WERI-Rb-1 (cell line): ENCODE data around the gene SNAPC4.

Experiments used
- DNase-seq: peaks from one replicate; pipeline ENCODE4 v3.0.0-alpha.2; 2020
- H3K27ac ChIP-seq: fragments of 250-450 bp; sonication (Bioruptor Pico); 2 replicates; pipeline ENCODE4 v1.5.1; 2020; ENCODE audit warnings: mild to moderate bottlenecking, moderate library complexity
- H3K27me3 ChIP-seq: fragments of 250-450 bp; sonication (Bioruptor Pico); 2 replicates; pipeline ENCODE4 v1.5.1; 2021; ENCODE audit warnings: mild to moderate bottlenecking, low read depth, moderate library complexity; ENCODE audit not compliant: insufficient read depth, severe bottlenecking
- H3K36me3 ChIP-seq: fragments of 250-450 bp; sonication (Bioruptor Pico); 2 replicates; pipeline ENCODE4 v1.5.1; 2020; ENCODE audit warnings: mild to moderate bottlenecking, moderate library complexity
- H3K4me3 ChIP-seq: 2 replicates; pipeline ENCODE4 v1.5.1; 2011; ENCODE audit warnings: low read depth, mild to moderate bottlenecking, control low read depth, low read length
- H3K9me3 ChIP-seq: fragments of 250-450 bp; sonication (Bioruptor Pico); 2 replicates; pipeline ENCODE4 v1.5.1; 2021; ENCODE audit warnings: mild to moderate bottlenecking, moderate library complexity; ENCODE audit not compliant: severe bottlenecking
- CTCF ChIP-seq: IDR thresholded peaks from 2 replicates; pipeline ENCODE4 v1.5.1; 2011; ENCODE audit warnings: low read depth, mild to moderate bottlenecking, control low read depth, inconsistent platforms, low read length

The SNAPC4 gene

DNA sequence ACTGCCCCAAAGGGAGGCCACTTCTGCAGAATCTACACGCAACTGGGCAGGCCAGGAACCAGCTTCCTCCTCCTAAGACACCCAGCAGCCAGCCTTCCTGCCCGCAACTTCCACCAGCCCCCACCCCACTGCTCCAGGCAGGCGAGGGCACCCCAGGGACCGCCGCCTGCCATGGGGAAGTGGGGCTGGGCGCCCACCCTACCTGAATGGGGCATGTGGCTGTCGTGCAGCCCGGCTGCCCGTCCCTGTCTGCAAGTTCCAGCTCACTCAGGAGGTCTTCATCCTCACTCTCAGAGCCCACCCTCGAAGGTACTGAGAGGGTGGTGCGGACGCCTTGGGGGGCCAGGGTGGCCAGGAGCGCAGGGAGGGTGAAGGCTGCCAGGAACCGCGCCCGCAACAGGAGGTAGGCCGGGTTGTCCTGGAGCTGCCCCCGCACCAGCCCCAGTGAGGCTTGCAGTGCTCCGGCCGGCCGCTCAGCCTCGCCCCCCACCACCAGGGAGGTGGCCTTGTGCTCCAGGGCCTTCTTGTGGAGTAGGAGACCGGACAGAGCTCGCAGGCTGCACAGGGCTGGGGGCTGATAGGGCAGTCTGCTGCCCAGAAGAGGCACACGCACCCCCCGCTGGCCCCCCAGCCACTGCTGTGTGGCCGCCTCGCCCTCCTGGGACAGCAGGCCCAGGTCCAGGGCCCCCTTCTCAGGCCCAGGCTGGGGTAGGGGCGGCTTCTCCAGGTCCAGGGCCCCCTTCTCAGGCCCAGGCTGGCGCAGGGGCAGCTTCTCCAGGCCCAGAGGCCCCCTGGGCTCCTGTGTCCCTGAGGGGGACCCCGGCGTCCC lies 22.4 kb downstream of the SNAPC4 start:
- Histone ChIP-seq H3K36me3 (peaks cover 50% of the 10 kb centered on the region), H3K27ac (no peak overlapping the region), H3K9me3 (no peaks in the 10 kb centered on the region), H3K4me3 (no peak overlapping the region), H3K27me3 (no peaks in the 10 kb centered on the region)
- TF ChIP-seq CTCF, result no peak
- DNase-seq, result no peak

GRCh38 chr9:136376457-136376856 lies 23.5 kb downstream of the SNAPC4 start:
- H3K27ac ChIP-seq, result no peak overlapping the region
- no peaks in the 10 kb centered on the region for H3K9me3 ChIP-seq
- DNase-seq, result no peak
- no peaks in the 10 kb centered on the region for H3K27me3 ChIP-seq
- H3K36me3 ChIP-seq, result peaks cover 41% of the 10 kb centered on the region
- TF ChIP-seq CTCF, result no peak
- H3K4me3 ChIP-seq, result no peak overlapping the region

GRCh38 chr9:136375096-136375495 lies 24.9 kb downstream of the SNAPC4 start:
- no peak for DNase-seq
- no peak overlapping the region for H3K4me3 ChIP-seq
- H3K9me3 ChIP-seq, result no peaks in the 10 kb centered on the region
- peaks cover 41% of the 10 kb centered on the region for H3K36me3 ChIP-seq
- H3K27me3 ChIP-seq, result no peaks in the 10 kb centered on the region
- no peak overlapping the region for H3K27ac ChIP-seq
- no peak for TF ChIP-seq CTCF

DNA sequence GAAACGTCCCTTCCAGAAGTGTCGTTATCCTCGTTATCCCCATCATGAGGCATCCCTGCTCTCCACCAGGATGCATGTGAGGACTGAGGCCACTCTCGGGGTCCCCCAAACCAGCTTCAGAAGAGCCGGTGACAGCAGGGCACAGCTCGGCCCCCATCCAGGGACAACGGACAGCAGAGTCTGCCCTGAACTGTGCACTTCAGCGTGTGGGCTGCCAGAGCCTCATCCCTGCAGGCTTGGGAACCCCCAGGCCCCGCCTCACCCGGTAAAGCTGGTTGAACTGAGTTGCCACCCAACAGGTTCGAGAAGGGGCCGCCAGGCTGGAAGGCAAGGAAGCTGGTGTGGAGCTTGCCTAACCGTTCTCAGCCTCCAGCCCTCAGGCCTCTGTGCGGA lies 25.8 kb downstream of the SNAPC4 start:
- peaks cover 39% of the 10 kb centered on the region for H3K36me3 ChIP-seq
- no peaks in the 10 kb centered on the region for H3K9me3 ChIP-seq
- no peak for TF ChIP-seq CTCF
- no peaks in the 10 kb centered on the region for H3K27me3 ChIP-seq
- H3K4me3 ChIP-seq, result no peak overlapping the region
- peak overlapping the region; percentile 87 for H3K27ac ChIP-seq
- no peak for DNase-seq

DNA sequence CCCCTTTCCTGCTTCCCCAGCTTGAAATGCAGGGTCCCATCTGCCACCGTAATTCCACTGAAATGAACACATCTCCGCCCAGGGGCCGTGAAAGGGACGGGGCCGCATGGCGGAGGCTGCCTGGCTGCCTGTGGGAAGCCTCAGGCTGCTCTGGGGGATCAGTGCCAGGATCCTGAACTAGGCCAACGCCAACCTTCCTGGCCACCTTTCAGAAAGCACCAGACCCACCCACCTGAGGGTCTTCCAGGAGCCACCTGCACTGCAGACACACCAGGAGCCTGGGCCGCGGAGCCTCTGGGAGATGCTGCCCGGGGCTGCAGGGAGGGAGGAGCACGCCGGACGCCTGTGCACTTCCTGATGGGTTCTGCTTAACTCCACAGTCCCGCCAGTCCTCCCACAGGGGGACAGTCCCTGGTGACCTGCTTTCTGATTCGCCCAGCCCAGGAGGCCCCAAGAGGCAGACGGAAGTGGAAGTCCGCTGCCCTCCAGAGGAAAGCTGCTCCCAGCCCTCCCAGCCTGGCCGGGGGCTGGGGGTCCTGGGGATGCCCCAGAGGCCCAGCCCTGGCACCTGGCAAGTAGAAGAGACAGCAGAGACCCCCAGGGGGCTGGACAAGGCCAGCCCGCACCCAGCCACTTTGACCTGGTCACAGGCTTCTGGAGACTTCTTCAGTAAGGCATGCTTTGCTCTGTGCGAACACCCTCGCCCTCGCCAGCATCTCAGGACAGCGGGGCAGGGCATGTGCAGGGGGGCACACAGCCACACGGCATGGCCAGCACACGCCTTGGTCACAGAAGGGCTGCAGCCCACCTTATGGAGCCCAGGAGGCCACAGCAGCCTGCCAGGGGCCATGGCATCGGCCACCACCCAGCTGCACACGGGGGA lies 26.4 kb downstream of the SNAPC4 start, which contains the start of gene CARD9:
Gene CARD9, minus strand, starts transcription at position 370 of the 883 bp plus-strand sequence. CDS start 1,591 bp downstream, outside the sequence.
- DNase-seq, result peak; percentile 88
- Histone ChIP-seq H3K9me3 (no peaks in the 10 kb centered on the region), H3K27me3 (no peaks in the 10 kb centered on the region), H3K4me3 (peak within 1 kb of the TSS; percentile 43), H3K36me3 (peaks cover 33% of the 10 kb centered on the region), H3K27ac (peak within 1 kb of the TSS; percentile 87)
- TF ChIP-seq CTCF, result 0 out of 2 replicates have a peak, but pooled peaks have one; percentile 4
